ENCODE measurements around the gene RIPOR3.

DNA sequence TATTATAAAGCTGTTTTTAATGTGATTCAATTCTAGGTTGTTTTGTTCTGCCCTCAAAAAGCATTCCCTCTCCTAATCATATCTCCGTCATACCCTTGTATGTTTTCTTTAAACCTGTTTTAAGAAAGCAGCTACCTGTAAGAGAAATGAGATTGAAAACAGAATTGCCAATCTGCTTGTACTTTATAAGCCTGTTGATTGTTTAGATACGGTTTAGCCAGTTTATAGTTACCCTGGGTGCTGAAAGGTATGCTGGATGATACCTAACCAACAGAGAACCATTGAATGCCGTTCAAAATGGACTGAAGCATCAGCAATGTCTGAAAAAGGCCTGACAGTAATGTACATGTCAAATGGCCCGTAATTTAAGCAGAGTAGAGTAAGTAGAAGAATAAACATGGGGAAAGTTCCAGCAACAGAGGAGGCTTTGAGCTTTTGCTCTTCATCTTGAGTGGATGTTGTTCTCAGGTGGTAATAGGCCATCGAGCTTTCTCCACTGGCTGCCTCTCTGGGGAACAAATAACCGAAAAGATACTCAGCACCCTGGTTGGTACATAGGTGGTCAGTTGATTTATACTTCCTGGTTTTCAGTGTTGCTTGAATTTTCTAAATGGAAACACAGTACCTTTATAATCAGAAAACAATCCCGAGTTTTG lies 153.7 kb downstream of the RIPOR3 start:
- TF ChIP-seq, protein P1, sequence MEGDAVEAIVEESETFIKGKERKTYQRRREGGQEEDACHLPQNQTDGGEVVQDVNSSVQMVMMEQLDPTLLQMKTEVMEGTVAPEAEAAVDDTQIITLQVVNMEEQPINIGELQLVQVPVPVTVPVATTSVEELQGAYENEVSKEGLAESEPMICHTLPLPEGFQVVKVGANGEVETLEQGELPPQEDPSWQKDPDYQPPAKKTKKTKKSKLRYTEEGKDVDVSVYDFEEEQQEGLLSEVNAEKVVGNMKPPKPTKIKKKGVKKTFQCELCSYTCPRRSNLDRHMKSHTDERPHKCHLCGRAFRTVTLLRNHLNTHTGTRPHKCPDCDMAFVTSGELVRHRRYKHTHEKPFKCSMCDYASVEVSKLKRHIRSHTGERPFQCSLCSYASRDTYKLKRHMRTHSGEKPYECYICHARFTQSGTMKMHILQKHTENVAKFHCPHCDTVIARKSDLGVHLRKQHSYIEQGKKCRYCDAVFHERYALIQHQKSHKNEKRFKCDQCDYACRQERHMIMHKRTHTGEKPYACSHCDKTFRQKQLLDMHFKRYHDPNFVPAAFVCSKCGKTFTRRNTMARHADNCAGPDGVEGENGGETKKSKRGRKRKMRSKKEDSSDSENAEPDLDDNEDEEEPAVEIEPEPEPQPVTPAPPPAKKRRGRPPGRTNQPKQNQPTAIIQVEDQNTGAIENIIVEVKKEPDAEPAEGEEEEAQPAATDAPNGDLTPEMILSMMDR (IDR thresholded peaks at IDR 0.05; ENCODE audit: poor library complexity, severe bottlenecking) = no peak
- TF ChIP-seq SMC3 (conservative IDR thresholded peaks at IDR 0.05; ENCODE audit: poor library complexity) = no peak
- TF ChIP-seq, protein P2, sequence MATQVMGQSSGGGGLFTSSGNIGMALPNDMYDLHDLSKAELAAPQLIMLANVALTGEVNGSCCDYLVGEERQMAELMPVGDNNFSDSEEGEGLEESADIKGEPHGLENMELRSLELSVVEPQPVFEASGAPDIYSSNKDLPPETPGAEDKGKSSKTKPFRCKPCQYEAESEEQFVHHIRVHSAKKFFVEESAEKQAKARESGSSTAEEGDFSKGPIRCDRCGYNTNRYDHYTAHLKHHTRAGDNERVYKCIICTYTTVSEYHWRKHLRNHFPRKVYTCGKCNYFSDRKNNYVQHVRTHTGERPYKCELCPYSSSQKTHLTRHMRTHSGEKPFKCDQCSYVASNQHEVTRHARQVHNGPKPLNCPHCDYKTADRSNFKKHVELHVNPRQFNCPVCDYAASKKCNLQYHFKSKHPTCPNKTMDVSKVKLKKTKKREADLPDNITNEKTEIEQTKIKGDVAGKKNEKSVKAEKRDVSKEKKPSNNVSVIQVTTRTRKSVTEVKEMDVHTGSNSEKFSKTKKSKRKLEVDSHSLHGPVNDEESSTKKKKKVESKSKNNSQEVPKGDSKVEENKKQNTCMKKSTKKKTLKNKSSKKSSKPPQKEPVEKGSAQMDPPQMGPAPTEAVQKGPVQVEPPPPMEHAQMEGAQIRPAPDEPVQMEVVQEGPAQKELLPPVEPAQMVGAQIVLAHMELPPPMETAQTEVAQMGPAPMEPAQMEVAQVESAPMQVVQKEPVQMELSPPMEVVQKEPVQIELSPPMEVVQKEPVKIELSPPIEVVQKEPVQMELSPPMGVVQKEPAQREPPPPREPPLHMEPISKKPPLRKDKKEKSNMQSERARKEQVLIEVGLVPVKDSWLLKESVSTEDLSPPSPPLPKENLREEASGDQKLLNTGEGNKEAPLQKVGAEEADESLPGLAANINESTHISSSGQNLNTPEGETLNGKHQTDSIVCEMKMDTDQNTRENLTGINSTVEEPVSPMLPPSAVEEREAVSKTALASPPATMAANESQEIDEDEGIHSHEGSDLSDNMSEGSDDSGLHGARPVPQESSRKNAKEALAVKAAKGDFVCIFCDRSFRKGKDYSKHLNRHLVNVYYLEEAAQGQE (IDR thresholded peaks at IDR 0.05; ENCODE audit: borderline replicate concordance) = no peak
- no peak for TF ChIP-seq POLR2AphosphoS5 (IDR thresholded peaks at IDR 0.05)
- no peak for TF ChIP-seq EP300 (conservative IDR thresholded peaks at IDR 0.05; ENCODE audit: poor library complexity, severe bottlenecking)
- TF ChIP-seq EZH2 (IDR thresholded peaks at IDR 0.05; ENCODE audit: borderline replicate concordance, insufficient read depth, low read length, poor library complexity, severe bottlenecking) = no peak
- no peak for TF ChIP-seq TAF1 (IDR thresholded peaks at IDR 0.05; ENCODE audit: low read depth)
